K562 (cell line): ENCODE measurements around the gene ARPC1A. TPM values are rescaled to one million over a fixed set of nuclear protein-coding genes. Genes with fewer than 3 reads are reported as not detected.

Source experiments
- ARID3A ChIP-seq: IDR thresholded peaks from 2 replicates; pipeline ENCODE4 v1.6.1; 2012; ENCODE audit warnings: low read depth, low read length, improper control_type of control experiment, borderline replicate concordance
- EHMT2 ChIP-seq: fragments of 450-650 bp; IDR thresholded peaks from 2 replicates; pipeline ENCODE4 v1.6.1; 2018; ENCODE audit warnings: antibody characterized with exemption
- ELK1 ChIP-seq: sonication (generic); formaldehyde crosslinking; IDR thresholded peaks from 2 replicates; pipeline ENCODE4 v1.8.1; 2022; ENCODE audit warnings: missing genetic modification reagents
- ETS1 ChIP-seq: conservative IDR thresholded peaks from 2 replicates; pipeline ENCODE4 v1.6.1; 2011; ENCODE audit warnings: low read depth, mild to moderate bottlenecking, low read length; ENCODE audit not compliant: control insufficient read depth
- GABPB1 ChIP-seq: sonication (generic); formaldehyde crosslinking; IDR thresholded peaks from 2 replicates; pipeline ENCODE4 v1.8.0; 2022; ENCODE audit warnings: mild to moderate bottlenecking, missing genetic modification reagents
- MXI1 ChIP-seq: IDR thresholded peaks from 2 replicates; pipeline ENCODE4 v1.6.1; 2011; ENCODE audit warnings: low read depth, mild to moderate bottlenecking, improper control_type of control experiment, low read length
- MYNN ChIP-seq, 2 experiments: sonication (generic); formaldehyde crosslinking in 1 of 2; IDR thresholded peaks; 2 replicates each; pipeline versions ENCODE4 v1.5.0 to v1.6.1; 2016 to 2020; ENCODE audit warnings: antibody characterized with exemption in 1 of 2, missing genetic modification reagents in 1 of 2
- NR1H2 ChIP-seq: sonication (generic); formaldehyde crosslinking; IDR thresholded peaks from 2 replicates; pipeline ENCODE4 v1.4.0; 2020; ENCODE audit warnings: mild to moderate bottlenecking, missing genetic modification reagents
- NR4A1 ChIP-seq, 2 experiments: fragments of 250-450 bp in 1 of 2; fragments of 450-650 bp in 1 of 2; sonication (Bioruptor Pico) in 1 of 2; IDR thresholded peaks; 2 replicates each; pipeline versions ENCODE4 v1.4.0 to v1.6.1; 2016 to 2020; ENCODE audit warnings: mild to moderate bottlenecking in 2 of 2, missing compliant biosample characterization in 1 of 2, missing genetic modification characterization in 1 of 2, moderate library complexity in 1 of 2
- SPI1 ChIP-seq: IDR thresholded peaks from 2 replicates; pipeline ENCODE4 v1.6.1; 2011; ENCODE audit warnings: low read depth, low read length, control low read depth, borderline replicate concordance
- TEAD2 ChIP-seq: fragments of 450-650 bp; IDR thresholded peaks from 2 replicates; pipeline ENCODE4 v1.6.1; 2016; ENCODE audit warnings: missing genetic modification characterization, control low read depth, missing compliant biosample characterization
- ZNF407 ChIP-seq: fragments of 450-650 bp; IDR thresholded peaks from 2 replicates; pipeline ENCODE4 v1.6.1; 2016; ENCODE audit warnings: low read depth
- ZNF668 ChIP-seq: fragments of 250-450 bp; sonication (Bioruptor Pico); IDR thresholded peaks from 2 replicates; pipeline ENCODE4 v1.8.0; 2022; ENCODE audit warnings: mild to moderate bottlenecking, inconsistent platforms
- ZNF699 ChIP-seq: fragments of 250-450 bp; sonication (Bioruptor Pico); IDR thresholded peaks from 2 replicates; pipeline ENCODE4 v1.8.0; 2021; ENCODE audit warnings: mild to moderate bottlenecking, moderate library complexity; ENCODE audit not compliant: insufficient replicate concordance
- polyA plus RNA-seq, 8 experiments: library from polyadenylated mRNA; depleted of rRNA in 4 of 8; stranded (reverse) in 5 of 8; unstranded in 3 of 8; fragments of >200 nt; fragmentation: Nextera tagmentation in 2 of 8; fragmentation: Illumina TruSeq in 1 of 8; extraction: Ambion mirVana in 2 of 8; extraction: Trizol in 1 of 8; gene quantifications; 2 replicates each; pipeline versions ENCODE4 v1.2.1 to v1.2.3, GENCODE V29; 2011 to 2014; ENCODE audit warnings: inconsistent platforms in 1 of 8, missing spikeins in 1 of 8
- total RNA-seq, 7 experiments: library from RNA; depleted of rRNA in 6 of 7; stranded (reverse); fragments of >200 nt in 6 of 7; fragmentation: Illumina TruSeq in 2 of 7; extraction: Trizol in 2 of 7; gene quantifications; 2 replicates each; pipeline versions ENCODE4 v1.2.1 to v1.2.3, GENCODE V29; 2011 to 2021; ENCODE audit warnings: low replicate concordance in 1 of 7

Gene ARPC1A
- total and polyA plus RNA-seq, 9 of the 15 experiments (the other 6 are each of a cell fraction or from before 2014, with no cell fraction given): 39.5 to 151 (median 86.1) TPM

GRCh38 chr7:99408379-99409191 lies 82.9 kb downstream of the ARPC1A start, which contains the start of the genes BUD31 and PDAP1 (continued):
- TF ChIP-seq ZNF407 (no peak), ELK1 (CRISPR knock-in tag) (no peak), ZNF668 (CRISPR knock-in tag) (no peak), NR4A1 (CRISPR knock-in tag; IDR thresholded peaks at IDR 0.05) (peak; percentile 61; the same call in 1 of the 2 replicates), NR4A1 (tag; IDR thresholded peaks at IDR 0.05) (0 out of 2 replicates have a peak, but pooled peaks have one; percentile 23), ARID3A (no peak), ZNF699 (no peak), TEAD2 (no peak), NR1H2 (peak; percentile 70; the same call in 1 of the 2 replicates), MXI1 (peak; percentile 72; the same call in 1 of the 2 replicates), SPI1 (peak; percentile 81), EHMT2 (no peak), ETS1 (peak; percentile 22), MYNN (IDR thresholded peaks at IDR 0.05) (peak; percentile 21; the same call in 1 of the 2 replicates), MYNN (CRISPR knock-in tag; IDR thresholded peaks at IDR 0.05) (no peak), GABPB1 (peak; percentile 94)
